ENCODE measurements around the gene UBE4A. TPM values are rescaled to one million over a fixed set of nuclear protein-coding genes. Genes with fewer than 3 reads are reported as not detected.

Gene UBE4A
- total RNA-seq, 3 donors from 2014 or later = 42.3 to 50.1 (median 46.1) TPM

DNA sequence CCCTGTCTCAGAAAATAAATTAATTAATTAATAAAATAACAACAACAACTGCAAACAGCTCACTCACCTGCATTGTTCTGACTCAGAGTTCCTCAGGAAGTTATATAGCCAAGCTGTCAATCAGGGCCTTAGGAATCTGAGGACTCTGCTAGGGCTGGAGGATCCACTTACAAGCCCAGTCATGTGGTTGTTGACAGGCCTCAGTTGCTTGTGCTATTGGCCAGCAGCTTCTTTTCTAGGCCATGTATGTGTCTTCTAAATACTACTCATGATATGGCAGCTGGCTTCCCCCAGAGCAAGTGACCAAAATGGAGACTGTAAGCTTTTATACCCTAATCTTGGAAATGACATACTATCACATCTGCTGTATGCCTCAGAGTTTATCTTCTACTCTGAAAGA lies 21.2 kb downstream of the UBE4A start:
- TF ChIP-seq, protein P1, sequence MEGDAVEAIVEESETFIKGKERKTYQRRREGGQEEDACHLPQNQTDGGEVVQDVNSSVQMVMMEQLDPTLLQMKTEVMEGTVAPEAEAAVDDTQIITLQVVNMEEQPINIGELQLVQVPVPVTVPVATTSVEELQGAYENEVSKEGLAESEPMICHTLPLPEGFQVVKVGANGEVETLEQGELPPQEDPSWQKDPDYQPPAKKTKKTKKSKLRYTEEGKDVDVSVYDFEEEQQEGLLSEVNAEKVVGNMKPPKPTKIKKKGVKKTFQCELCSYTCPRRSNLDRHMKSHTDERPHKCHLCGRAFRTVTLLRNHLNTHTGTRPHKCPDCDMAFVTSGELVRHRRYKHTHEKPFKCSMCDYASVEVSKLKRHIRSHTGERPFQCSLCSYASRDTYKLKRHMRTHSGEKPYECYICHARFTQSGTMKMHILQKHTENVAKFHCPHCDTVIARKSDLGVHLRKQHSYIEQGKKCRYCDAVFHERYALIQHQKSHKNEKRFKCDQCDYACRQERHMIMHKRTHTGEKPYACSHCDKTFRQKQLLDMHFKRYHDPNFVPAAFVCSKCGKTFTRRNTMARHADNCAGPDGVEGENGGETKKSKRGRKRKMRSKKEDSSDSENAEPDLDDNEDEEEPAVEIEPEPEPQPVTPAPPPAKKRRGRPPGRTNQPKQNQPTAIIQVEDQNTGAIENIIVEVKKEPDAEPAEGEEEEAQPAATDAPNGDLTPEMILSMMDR (IDR thresholded peaks at IDR 0.05) = no peak
- no peak for ATAC-seq
- DNase-seq = no peak

GRCh38 chr11:118382954-118383353 lies 23.6 kb downstream of the UBE4A start:
- no peaks in the 10 kb centered on the region for H3K4me1 ChIP-seq (ENCODE audit: low read depth)
- H3K9me3 ChIP-seq = no peaks in the 10 kb centered on the region
- peaks cover 6% of the 10 kb centered on the region for H3K36me3 ChIP-seq (ENCODE audit: low read depth)
- H3K4me3 ChIP-seq = no peak overlapping the region
- no peak for DNase-seq
- intact Hi-C loops (cut with DNase I, micrococcal nuclease) = loop anchor here in 1 of 2 donors (10.0 kb wide), 1 partner anchor 112 kb away; no protein-coding TSS in a partner anchor
- no peak for ATAC-seq
- TF ChIP-seq, protein P1 (IDR thresholded peaks at IDR 0.05) = no peak

More for the DNA sequence above, 21.2 kb downstream of the UBE4A start:
- H3K4me1 ChIP-seq (ENCODE audit: low read depth) = no peaks in the 10 kb centered on the region
- intact Hi-C loops (cut with DNase I, micrococcal nuclease) = loop anchor here in 1 of 2 donors (10.0 kb wide), 1 partner anchor 114 kb away; no protein-coding TSS in a partner anchor
- no peaks in the 10 kb centered on the region for H3K9me3 ChIP-seq
- no peak overlapping the region for H3K4me3 ChIP-seq
- peaks cover 6% of the 10 kb centered on the region for H3K36me3 ChIP-seq (ENCODE audit: low read depth)

DNA sequence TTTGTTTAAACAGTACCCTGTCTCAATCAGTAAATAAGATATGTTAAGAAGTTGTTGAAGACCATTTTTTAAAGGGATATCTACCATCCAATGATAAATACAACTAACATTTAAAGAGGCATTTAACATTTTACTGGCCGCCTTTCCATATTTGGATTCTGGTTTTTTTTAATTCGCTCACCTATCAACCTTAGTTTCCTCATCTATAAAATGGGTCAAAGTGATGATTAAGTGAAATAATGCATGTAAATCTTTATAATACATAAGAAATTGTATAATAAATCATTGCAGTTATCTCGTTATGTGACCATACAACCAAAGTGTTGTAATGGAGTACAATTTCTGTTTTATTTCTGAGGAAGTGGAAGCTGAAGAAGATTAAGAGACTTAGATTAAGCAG lies 24.3 kb downstream of the UBE4A start:
- no peak overlapping the region for H3K4me3 ChIP-seq
- H3K36me3 ChIP-seq (ENCODE audit: low read depth) = peaks cover 6% of the 10 kb centered on the region
- TF ChIP-seq, protein P1 (IDR thresholded peaks at IDR 0.05) = no peak
- intact Hi-C loops (cut with DNase I, micrococcal nuclease) = loop anchor here in 1 of 2 donors (10.0 kb wide), 1 partner anchor 111 kb away; no protein-coding TSS in a partner anchor
- H3K9me3 ChIP-seq = no peaks in the 10 kb centered on the region
- DNase-seq (no peak), ATAC-seq (no peak)
- no peaks in the 10 kb centered on the region for H3K4me1 ChIP-seq (ENCODE audit: low read depth)

DNA sequence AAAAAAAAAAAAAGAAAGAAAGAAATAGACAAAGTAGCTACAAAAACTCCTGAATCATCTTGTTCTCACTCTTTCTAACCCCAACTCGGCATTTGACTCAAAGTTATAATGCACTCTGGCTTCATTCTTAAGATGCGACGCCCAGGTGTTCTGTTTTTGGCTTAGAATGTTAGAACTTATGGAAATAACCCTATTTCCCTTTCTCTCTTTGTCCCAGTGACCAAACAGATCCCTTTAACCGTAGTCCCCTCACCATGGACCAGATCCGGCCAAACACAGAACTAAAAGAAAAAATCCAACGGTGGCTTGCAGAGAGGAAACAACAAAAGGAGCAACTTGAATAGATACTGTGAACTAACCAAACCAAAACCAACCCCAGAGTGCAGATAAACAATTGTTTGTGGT lies 36.7 kb downstream of the UBE4A start:
- H3K9me3 ChIP-seq = no peaks in the 10 kb centered on the region
- H3K4me1 ChIP-seq (ENCODE audit: low read depth) = peaks cover 6% of the 10 kb centered on the region
- H3K36me3 ChIP-seq (ENCODE audit: low read depth) = peaks cover 25% of the 10 kb centered on the region
- TF ChIP-seq, protein P1 (IDR thresholded peaks at IDR 0.05) = no peak
- ATAC-seq = no peak
- DNase-seq = no peak
- H3K4me3 ChIP-seq = no peak overlapping the region
- intact Hi-C loops (cut with DNase I, micrococcal nuclease) = no loop called here

DNA sequence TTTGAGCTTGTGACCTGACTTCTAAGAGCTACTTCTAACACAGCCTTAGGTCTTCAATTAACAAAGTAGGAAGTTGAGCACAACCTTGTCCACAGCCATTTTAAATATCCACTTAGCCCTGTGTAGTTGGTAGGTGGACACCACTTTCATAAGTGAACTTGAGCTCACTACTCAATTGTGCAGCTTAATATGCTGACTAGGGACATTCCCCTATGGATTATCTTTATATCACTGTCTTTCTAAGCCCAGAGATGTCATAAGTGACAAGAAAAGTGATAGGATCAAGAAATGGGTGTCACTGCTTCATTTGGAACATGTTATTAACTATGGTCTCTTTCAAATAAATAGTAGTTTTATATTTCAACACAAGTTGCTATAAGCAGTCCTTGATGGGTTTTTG lies 38.0 kb downstream of the UBE4A start:
- H3K36me3 ChIP-seq (ENCODE audit: low read depth) = peaks cover 18% of the 10 kb centered on the region
- H3K4me3 ChIP-seq = no peak overlapping the region
- DNase-seq = no peak
- H3K9me3 ChIP-seq = no peaks in the 10 kb centered on the region
- no peak for ATAC-seq
- TF ChIP-seq, protein P1 (IDR thresholded peaks at IDR 0.05) = no peak
- intact Hi-C loops (cut with DNase I, micrococcal nuclease) = no loop called here
- peaks cover 7% of the 10 kb centered on the region for H3K4me1 ChIP-seq (ENCODE audit: low read depth)

Measured in mucosa of descending colon (tissue), 3 donors.